WTC11 (cell line): ENCODE results near the gene DHX34.

Source experiments
- CBFB ChIP-seq: sonication (generic); formaldehyde crosslinking; IDR thresholded peaks from 2 replicates; pipeline ENCODE4 v1.8.1; 2022; ENCODE audit warnings: mild to moderate bottlenecking, low read depth, missing genetic modification reagents
- CREB1 ChIP-seq: sonication (generic); formaldehyde crosslinking; IDR thresholded peaks from 2 replicates; pipeline ENCODE4 v1.8.0; 2023; ENCODE audit warnings: mild to moderate bottlenecking, missing genetic modification reagents
- IRF2 ChIP-seq: sonication (generic); formaldehyde crosslinking; IDR thresholded peaks from 2 replicates; pipeline ENCODE4 v1.8.0; 2022; ENCODE audit warnings: low read depth, missing genetic modification reagents, borderline replicate concordance
- TEAD1 ChIP-seq: sonication (generic); formaldehyde crosslinking; IDR thresholded peaks from 2 replicates; pipeline ENCODE4 v1.8.0; 2022; ENCODE audit warnings: mild to moderate bottlenecking, missing genetic modification reagents
- ZNF219 ChIP-seq: sonication (generic); formaldehyde crosslinking; IDR thresholded peaks from 2 replicates; pipeline ENCODE4 v1.8.0; 2023; ENCODE audit warnings: missing genetic modification reagents, mild to moderate bottlenecking, borderline replicate concordance
- ZNF423 ChIP-seq: fragments of 250-450 bp; sonication (Bioruptor Pico); IDR thresholded peaks from 2 replicates; pipeline ENCODE4 v2.1.2; 2022; ENCODE audit warnings: mild to moderate bottlenecking, moderate library complexity
- TF ChIP-seq, protein P1 (sequence below): fragments of 200-600 bp; IDR thresholded peaks from 2 replicates; pipeline ENCODE4 v1.8.0; 2022; ENCODE audit warnings: antibody characterized with exemption
- TF ChIP-seq, protein P2 (sequence below): sonication (generic); formaldehyde crosslinking; IDR thresholded peaks from 2 replicates; pipeline ENCODE4 v1.8.0; 2023; ENCODE audit warnings: missing genetic modification reagents
- TF ChIP-seq, protein P3 (sequence below): sonication (generic); formaldehyde crosslinking; IDR thresholded peaks from 2 replicates; pipeline ENCODE4 v1.8.1; 2023; ENCODE audit warnings: mild to moderate bottlenecking, missing genetic modification reagents, moderate library complexity
- TF ChIP-seq, protein P4 (sequence below): sonication (generic); formaldehyde crosslinking; IDR thresholded peaks from 2 replicates; pipeline ENCODE4 v1.8.1; 2022; ENCODE audit warnings: low read depth, missing genetic modification reagents, borderline replicate concordance
- TF ChIP-seq, protein P5 (sequence below): fragments of 250-450 bp; sonication (Bioruptor Pico); IDR thresholded peaks from 2 replicates; pipeline ENCODE4 v1.8.0; 2021; ENCODE audit warnings: mild to moderate bottlenecking

DNA sequence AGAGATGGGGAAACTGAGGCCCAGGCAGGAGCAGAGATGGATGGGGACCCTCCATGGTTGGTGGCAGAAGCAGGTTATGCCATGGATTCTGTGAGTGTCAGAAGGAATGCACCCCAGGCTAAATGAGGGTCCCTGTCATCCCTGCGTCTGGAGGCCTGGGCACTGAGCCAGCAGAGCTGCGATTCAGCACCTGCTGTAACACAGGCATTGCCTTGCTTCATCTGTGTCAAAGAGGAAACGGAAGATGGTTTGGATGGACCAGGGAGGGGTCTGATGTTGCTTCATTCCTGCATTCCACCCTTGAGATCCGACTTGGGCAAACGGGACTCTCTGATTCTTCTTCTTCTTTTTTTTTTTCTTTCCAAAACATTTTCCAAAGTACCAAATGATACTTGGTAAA is 38.3 kb upstream of the DHX34 start:
- TF ChIP-seq IRF2 (CRISPR knock-in tag) (no peak), ZNF423 (no peak), ZNF219 (CRISPR knock-in tag) (no peak), CREB1 (CRISPR knock-in tag) (no peak), TEAD1 (CRISPR knock-in tag) (no peak), CBFB (CRISPR knock-in tag) (no peak)
- TF ChIP-seq, protein P1, sequence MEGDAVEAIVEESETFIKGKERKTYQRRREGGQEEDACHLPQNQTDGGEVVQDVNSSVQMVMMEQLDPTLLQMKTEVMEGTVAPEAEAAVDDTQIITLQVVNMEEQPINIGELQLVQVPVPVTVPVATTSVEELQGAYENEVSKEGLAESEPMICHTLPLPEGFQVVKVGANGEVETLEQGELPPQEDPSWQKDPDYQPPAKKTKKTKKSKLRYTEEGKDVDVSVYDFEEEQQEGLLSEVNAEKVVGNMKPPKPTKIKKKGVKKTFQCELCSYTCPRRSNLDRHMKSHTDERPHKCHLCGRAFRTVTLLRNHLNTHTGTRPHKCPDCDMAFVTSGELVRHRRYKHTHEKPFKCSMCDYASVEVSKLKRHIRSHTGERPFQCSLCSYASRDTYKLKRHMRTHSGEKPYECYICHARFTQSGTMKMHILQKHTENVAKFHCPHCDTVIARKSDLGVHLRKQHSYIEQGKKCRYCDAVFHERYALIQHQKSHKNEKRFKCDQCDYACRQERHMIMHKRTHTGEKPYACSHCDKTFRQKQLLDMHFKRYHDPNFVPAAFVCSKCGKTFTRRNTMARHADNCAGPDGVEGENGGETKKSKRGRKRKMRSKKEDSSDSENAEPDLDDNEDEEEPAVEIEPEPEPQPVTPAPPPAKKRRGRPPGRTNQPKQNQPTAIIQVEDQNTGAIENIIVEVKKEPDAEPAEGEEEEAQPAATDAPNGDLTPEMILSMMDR = no peak
- TF ChIP-seq, protein P2, sequence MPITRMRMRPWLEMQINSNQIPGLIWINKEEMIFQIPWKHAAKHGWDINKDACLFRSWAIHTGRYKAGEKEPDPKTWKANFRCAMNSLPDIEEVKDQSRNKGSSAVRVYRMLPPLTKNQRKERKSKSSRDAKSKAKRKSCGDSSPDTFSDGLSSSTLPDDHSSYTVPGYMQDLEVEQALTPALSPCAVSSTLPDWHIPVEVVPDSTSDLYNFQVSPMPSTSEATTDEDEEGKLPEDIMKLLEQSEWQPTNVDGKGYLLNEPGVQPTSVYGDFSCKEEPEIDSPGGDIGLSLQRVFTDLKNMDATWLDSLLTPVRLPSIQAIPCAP (CRISPR knock-in tag) = no peak
- TF ChIP-seq, protein P3, sequence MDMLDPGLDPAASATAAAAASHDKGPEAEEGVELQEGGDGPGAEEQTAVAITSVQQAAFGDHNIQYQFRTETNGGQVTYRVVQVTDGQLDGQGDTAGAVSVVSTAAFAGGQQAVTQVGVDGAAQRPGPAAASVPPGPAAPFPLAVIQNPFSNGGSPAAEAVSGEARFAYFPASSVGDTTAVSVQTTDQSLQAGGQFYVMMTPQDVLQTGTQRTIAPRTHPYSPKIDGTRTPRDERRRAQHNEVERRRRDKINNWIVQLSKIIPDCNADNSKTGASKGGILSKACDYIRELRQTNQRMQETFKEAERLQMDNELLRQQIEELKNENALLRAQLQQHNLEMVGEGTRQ = no peak
- TF ChIP-seq, protein P4, sequence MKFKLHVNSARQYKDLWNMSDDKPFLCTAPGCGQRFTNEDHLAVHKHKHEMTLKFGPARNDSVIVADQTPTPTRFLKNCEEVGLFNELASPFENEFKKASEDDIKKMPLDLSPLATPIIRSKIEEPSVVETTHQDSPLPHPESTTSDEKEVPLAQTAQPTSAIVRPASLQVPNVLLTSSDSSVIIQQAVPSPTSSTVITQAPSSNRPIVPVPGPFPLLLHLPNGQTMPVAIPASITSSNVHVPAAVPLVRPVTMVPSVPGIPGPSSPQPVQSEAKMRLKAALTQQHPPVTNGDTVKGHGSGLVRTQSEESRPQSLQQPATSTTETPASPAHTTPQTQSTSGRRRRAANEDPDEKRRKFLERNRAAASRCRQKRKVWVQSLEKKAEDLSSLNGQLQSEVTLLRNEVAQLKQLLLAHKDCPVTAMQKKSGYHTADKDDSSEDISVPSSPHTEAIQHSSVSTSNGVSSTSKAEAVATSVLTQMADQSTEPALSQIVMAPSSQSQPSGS (CRISPR knock-in tag) = no peak
- TF ChIP-seq, protein P5, sequence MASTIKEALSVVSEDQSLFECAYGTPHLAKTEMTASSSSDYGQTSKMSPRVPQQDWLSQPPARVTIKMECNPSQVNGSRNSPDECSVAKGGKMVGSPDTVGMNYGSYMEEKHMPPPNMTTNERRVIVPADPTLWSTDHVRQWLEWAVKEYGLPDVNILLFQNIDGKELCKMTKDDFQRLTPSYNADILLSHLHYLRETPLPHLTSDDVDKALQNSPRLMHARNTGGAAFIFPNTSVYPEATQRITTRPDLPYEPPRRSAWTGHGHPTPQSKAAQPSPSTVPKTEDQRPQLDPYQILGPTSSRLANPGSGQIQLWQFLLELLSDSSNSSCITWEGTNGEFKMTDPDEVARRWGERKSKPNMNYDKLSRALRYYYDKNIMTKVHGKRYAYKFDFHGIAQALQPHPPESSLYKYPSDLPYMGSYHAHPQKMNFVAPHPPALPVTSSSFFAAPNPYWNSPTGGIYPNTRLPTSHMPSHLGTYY (CRISPR knock-in tag) = no peak
